Osteocyte (in vitro differentiated cells): ENCODE data around the gene IMMP2L. TPM values are rescaled to one million over a fixed set of nuclear protein-coding genes. Genes with fewer than 3 reads are reported as not detected.

Experiments used
- DNase-seq: peaks from one replicate; pipeline ENCODE4 v3.0.0; 2021; ENCODE audit warnings: mixed read lengths; ENCODE audit not compliant: unreplicated experiment; ENCODE audit errors: extremely low spot score
- H3K27ac Mint-ChIP-seq: one replicate; pipeline ENCODE4 v1.8.0; 2021; ENCODE audit warnings: mild to moderate bottlenecking, mixed read lengths; ENCODE audit not compliant: unreplicated experiment
- H3K27me3 Mint-ChIP-seq: one replicate; pipeline ENCODE4 v1.8.0; 2021; ENCODE audit warnings: mixed read lengths; ENCODE audit not compliant: unreplicated experiment
- H3K36me3 Mint-ChIP-seq: one replicate; pipeline ENCODE4 v1.8.0; 2021; ENCODE audit warnings: mixed read lengths; ENCODE audit not compliant: unreplicated experiment
- H3K4me1 Mint-ChIP-seq: one replicate; pipeline ENCODE4 v1.8.0; 2021; ENCODE audit warnings: mixed read lengths; ENCODE audit not compliant: unreplicated experiment
- H3K4me3 Mint-ChIP-seq: one replicate; pipeline ENCODE4 v1.8.0; 2021; ENCODE audit warnings: mild to moderate bottlenecking, moderate library complexity, mixed read lengths; ENCODE audit not compliant: unreplicated experiment
- H3K9me3 Mint-ChIP-seq: one replicate; pipeline ENCODE4 v1.8.0; 2021; ENCODE audit warnings: mixed read lengths; ENCODE audit not compliant: unreplicated experiment
- CTCF ChIP-seq: fragments of 200-600 bp; sonication (generic); IDR thresholded peaks from 2 replicates; pipeline ENCODE4 v1.5.0; 2021; ENCODE audit warnings: antibody characterized with exemption, mild to moderate bottlenecking, moderate library complexity
- total RNA-seq: library from RNA; stranded (reverse); gene quantifications from 2 replicates; pipeline ENCODE4 v1.2.1, GENCODE V29; 2021

IMMP2L gene
- total RNA-seq, 1 donor from 2014 or later: 15.6 TPM

DNA sequence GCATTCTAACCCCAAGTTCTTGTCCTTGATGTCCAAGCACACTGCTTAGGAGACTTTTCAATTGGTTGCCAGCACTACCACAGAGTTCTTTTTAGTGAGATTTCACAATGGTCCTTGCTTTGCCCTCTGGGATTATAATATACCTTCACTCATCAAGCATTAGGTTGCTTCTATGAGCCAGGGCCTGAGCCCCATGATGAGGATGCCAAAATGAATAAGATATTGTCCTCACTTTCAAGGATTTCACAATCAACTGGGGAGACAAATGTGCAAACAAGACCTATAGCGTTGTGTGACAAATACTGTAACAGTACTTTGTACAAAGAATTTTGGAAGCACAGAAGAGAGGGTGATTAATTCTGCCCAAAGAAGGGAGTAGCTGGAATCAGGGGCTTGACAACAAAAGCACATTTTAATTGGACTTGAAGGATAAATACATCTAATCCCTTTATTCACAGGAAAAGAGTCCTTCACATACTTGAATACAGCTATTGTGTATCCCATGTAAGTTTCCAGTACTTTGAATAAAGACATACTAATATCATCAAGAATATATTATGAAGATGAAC is 734.9 kb downstream of the IMMP2L start:
- no peaks in the 10 kb centered on the region for H3K4me1 Mint-ChIP-seq
- no peak for DNase-seq
- peaks cover 2% of the 10 kb centered on the region for H3K27me3 Mint-ChIP-seq
- no peak for TF ChIP-seq CTCF
- H3K36me3 Mint-ChIP-seq: no peaks in the 10 kb centered on the region
- H3K27ac Mint-ChIP-seq: no peak overlapping the region
- no peaks in the 10 kb centered on the region for H3K9me3 Mint-ChIP-seq
- no peak overlapping the region for H3K4me3 Mint-ChIP-seq

DNA sequence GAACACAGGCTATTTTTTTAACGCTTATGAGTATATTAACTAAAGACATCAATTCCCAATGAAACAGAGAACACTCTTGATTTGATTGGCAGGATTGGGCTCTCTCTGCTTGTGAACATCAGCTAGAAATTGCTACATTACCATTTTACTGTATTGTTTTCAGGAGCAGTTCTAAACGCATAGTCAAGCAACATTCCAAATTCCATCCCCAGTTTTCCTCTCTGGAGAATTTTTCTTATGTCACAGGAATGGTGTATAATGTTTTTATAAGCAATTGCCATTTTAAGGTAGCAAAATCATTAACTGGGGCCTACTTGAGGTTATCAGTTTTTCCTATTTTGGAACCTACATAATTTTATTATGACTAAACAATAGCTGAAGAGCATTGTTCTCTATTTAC is 748.3 kb downstream of the IMMP2L start:
- Mint-ChIP-seq H3K4me1 (no peaks in the 10 kb centered on the region), H3K36me3 (no peaks in the 10 kb centered on the region), H3K9me3 (no peaks in the 10 kb centered on the region), H3K27me3 (no peaks in the 10 kb centered on the region), H3K27ac (no peak overlapping the region), H3K4me3 (no peak overlapping the region)
- no peak for TF ChIP-seq CTCF
- DNase-seq: no peak

DNA sequence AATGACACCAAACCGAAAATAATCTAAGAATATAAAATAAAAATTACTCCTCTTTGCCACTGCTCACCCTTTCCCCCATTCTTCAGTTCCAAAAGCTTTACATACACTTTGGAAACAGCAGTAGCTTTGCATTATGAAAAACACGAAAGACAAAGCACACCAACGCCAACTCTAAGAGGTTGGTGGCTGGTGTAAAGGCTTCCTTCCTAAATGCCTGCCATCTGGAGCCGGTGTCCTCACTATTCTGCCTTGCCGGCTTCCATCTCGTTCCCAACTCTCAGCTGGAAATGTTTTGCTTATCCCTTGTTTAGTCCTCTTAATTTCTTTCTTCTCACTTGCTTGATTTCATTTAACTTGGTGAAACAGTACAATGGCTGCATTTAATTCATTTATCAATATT is 752.5 kb downstream of the IMMP2L start:
- H3K4me3 Mint-ChIP-seq: no peak overlapping the region
- H3K36me3 Mint-ChIP-seq: no peaks in the 10 kb centered on the region

DNA sequence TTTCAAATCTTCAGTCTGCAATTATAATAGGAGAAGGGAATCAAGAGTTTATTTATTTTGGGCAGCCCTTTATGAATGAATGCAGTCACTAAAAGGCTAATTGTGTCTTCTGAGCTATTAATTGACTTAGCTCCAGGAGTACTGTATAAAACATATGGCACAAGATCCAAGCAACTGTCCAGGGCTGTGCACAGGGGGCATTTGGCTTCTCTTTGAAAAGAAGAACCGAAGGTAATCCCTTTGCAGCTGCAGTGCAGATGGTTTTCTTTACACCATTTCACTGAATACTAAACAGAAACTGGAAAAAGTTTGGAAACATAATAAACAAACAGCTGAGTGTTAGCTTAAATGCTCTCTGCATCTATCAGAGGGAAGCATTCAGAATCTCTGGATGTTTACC is 753.9 kb downstream of the IMMP2L start:
- TF ChIP-seq CTCF: no peak
- Mint-ChIP-seq H3K4me3 (no peak overlapping the region), H3K9me3 (no peaks in the 10 kb centered on the region), H3K27me3 (no peaks in the 10 kb centered on the region), H3K27ac (no peak overlapping the region), H3K36me3 (no peaks in the 10 kb centered on the region), H3K4me1 (peaks cover 4% of the 10 kb centered on the region)
- DNase-seq: no peak

More for the DNA sequence above, 752.5 kb downstream of the IMMP2L start:
- Mint-ChIP-seq H3K4me1 (no peaks in the 10 kb centered on the region), H3K27me3 (no peaks in the 10 kb centered on the region), H3K27ac (no peak overlapping the region), H3K9me3 (no peaks in the 10 kb centered on the region)
- no peak for TF ChIP-seq CTCF
- no peak for DNase-seq

GRCh38 chr7:110804501-110804900 is 757.8 kb downstream of the IMMP2L start:
- Mint-ChIP-seq H3K9me3 (no peaks in the 10 kb centered on the region), H3K27me3 (no peaks in the 10 kb centered on the region), H3K4me3 (no peak overlapping the region), H3K27ac (no peak overlapping the region), H3K36me3 (no peaks in the 10 kb centered on the region), H3K4me1 (peaks cover 4% of the 10 kb centered on the region)
- DNase-seq: no peak
- TF ChIP-seq CTCF: no peak
